Measurements from ENCODE around the gene ANKRD27.

DNA sequence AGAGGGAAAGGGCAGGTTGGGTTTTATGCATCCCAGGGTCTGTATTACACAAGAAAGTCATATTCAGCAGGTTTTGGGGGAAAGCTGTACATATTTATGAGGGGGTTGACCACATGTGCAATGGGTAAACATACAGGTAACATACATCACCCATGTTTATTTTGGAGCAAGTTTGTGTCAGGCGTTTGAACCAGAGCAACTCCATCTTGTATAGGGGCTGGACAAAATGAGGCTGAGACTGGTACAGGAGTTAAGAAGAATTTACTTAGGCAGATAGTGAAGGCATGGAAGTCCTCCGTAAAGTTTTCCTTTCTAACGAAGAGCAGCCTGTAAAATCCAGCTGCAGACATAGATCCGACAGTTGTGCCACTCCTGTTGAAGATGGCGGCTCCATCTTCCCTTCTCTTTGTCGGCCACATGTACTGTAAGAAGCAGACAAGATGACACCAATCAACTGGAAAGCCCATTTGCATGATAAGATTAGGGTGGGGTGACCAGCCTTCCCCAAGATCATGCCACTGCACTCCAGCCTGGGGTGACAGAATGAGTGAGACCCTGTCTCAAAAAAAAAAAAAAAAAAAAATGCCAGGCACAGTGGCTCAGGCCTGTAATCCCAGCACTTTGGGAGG, 12.0 kb upstream of the ANKRD27 start:
- no peak for TF ChIP-seq SRF (IDR thresholded peaks at IDR 0.05; ENCODE audit: low read depth in 2 of 2, low read length in 2 of 2)
- TF ChIP-seq FOXM1 (IDR thresholded peaks at IDR 0.05; ENCODE audit: low read depth, low read length): no peak
- TF ChIP-seq, protein P1, sequence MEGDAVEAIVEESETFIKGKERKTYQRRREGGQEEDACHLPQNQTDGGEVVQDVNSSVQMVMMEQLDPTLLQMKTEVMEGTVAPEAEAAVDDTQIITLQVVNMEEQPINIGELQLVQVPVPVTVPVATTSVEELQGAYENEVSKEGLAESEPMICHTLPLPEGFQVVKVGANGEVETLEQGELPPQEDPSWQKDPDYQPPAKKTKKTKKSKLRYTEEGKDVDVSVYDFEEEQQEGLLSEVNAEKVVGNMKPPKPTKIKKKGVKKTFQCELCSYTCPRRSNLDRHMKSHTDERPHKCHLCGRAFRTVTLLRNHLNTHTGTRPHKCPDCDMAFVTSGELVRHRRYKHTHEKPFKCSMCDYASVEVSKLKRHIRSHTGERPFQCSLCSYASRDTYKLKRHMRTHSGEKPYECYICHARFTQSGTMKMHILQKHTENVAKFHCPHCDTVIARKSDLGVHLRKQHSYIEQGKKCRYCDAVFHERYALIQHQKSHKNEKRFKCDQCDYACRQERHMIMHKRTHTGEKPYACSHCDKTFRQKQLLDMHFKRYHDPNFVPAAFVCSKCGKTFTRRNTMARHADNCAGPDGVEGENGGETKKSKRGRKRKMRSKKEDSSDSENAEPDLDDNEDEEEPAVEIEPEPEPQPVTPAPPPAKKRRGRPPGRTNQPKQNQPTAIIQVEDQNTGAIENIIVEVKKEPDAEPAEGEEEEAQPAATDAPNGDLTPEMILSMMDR (IDR thresholded peaks at IDR 0.05 in 2 of 3, conservative IDR thresholded peaks at IDR 0.05 in 1 of 3; ENCODE audit: control insufficient read depth in 2 of 3, extremely low read depth in 1 of 3, insufficient read depth in 1 of 3, low read depth in 3 of 3, low read length in 3 of 3): no peak
- no peak for TF ChIP-seq GABPA (IDR thresholded peaks at IDR 0.05; ENCODE audit: low read depth)
- TF ChIP-seq CHD2 (IDR thresholded peaks at IDR 0.05; ENCODE audit: borderline replicate concordance, low read depth, low read length): no peak

Data from GM12878 (cell line).